GM19025 (cell line): ENCODE measurements around the gene PSEN1.
A peak's percentile ranks its signal among the peaks of the same experiment; 100 is the strongest.

ENCODE experiments used
- ATAC-seq: cut with Tn5 transposase; IDR thresholded peaks from one replicate; pipeline ENCODE4 v1.9.1; 2021; ENCODE audit warnings: mild to moderate bottlenecking, low read depth, moderate library complexity; ENCODE audit not compliant: unreplicated experiment

Gene PSEN1

DNA sequence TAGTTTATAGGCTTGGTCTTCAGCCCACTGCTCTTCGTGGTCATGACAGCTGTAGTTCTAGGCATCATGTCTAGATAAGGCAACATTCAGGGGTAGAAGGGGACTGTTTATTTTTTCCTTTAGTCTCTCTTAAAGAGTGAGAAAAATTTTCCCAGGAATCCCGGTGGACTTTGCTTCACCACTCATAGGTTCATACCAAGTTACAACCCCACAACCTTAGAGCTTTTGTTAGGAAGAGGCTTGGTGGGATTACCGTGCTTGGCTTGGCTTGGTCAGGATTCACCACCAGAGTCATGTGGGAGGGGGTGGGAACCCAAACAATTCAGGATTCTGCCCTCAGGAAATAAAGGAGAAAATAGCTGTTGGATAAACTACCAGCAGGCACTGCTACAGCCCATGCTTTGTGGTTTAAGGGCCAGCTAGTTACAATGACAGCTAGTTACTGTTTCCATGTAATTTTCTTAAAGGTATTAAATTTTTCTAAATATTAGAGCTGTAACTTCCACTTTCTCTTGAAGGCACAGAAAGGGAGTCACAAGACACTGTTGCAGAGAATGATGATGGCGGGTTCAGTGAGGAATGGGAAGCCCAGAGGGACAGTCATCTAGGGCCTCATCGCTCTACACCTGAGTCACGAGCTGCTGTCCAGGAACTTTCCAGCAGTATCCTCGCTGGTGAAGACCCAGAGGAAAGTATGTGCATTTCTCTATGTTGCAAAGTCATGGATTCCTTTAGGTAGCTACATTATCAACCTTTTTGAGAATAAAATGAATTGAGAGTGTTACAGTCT is 75.1 kb downstream of the PSEN1 start:
- no peak for ATAC-seq

DNA sequence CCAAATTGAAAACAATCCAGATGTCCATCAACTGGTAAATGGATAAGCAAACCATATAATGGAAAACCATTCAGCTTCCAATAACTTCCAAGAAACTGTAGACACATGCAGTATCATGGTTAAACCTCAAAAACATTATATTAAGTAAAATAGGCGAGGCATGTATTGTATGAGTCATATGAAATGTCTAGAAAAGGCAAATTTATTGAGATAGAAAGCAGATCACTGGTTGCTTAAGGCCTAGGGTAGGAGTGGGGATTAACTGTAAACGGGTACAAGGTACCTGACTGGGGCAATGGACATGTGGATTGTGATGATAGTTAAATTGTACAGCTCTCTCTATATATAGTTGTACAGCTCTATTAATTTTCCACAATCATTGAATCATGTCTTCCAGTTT is 79.7 kb downstream of the PSEN1 start:
- ATAC-seq: no peak

GRCh38 chr14:73217411-73217810 is 81.1 kb downstream of the PSEN1 start:
- ATAC-seq: no peak

DNA sequence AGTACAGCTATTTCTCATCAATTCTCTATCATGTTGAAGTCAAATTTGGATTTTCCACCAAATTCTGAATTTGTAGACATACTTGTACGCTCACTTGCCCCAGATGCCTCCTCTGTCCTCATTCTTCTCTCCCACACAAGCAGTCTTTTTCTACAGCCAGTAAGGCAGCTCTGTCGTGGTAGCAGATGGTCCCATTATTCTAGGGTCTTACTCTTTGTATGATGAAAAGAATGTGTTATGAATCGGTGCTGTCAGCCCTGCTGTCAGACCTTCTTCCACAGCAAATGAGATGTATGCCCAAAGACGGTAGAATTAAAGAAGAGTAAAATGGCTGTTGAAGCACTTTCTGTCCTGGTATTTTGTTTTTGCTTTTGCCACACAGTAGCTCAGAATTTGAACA is 83.8 kb downstream of the PSEN1 start:
- ATAC-seq: no peak

DNA sequence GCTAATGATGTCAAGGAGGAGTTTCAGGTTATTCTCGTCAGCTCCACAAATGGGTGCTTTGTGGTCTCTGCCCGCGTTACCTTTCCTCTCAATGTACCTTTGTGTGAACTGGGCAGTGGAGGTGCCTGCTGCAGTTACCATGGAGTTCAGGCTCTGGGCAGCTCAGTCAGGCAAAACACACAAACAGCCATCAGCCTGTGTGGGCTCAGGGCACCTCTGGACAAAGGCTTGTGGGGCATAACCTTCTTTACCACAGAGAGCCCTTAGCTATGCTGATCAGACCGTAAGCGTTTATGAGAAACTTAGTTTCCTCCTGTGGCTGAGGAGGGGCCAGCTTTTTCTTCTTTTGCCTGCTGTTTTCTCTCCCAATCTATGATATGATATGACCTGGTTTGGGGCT is 84.3 kb downstream of the PSEN1 start:
- no peak for ATAC-seq

- ATAC-seq: no peak
Observed at GRCh38 chr14:73221945-73222344, 85.6 kb downstream of the PSEN1 start.

DNA sequence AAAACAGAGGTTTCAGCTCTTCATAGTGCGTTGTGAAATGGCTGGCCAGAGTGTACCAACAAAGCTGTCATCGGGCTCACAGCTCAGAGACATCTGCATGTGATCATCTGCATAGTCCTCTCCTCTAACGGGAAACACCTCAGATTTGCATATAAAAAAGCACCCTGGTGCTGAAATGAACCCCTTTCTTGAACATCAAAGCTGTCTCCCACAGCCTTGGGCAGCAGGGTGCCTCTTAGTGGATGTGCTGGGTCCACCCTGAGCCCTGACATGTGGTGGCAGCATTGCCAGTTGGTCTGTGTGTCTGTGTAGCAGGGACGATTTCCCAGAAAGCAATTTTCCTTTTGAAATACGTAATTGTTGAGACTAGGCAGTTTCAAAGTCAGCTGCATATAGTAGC is 86.7 kb downstream of the PSEN1 start:
- peak; percentile 73 for ATAC-seq

GRCh38 chr14:73225496-73225895 is 89.2 kb downstream of the PSEN1 start:
- no peak for ATAC-seq

DNA sequence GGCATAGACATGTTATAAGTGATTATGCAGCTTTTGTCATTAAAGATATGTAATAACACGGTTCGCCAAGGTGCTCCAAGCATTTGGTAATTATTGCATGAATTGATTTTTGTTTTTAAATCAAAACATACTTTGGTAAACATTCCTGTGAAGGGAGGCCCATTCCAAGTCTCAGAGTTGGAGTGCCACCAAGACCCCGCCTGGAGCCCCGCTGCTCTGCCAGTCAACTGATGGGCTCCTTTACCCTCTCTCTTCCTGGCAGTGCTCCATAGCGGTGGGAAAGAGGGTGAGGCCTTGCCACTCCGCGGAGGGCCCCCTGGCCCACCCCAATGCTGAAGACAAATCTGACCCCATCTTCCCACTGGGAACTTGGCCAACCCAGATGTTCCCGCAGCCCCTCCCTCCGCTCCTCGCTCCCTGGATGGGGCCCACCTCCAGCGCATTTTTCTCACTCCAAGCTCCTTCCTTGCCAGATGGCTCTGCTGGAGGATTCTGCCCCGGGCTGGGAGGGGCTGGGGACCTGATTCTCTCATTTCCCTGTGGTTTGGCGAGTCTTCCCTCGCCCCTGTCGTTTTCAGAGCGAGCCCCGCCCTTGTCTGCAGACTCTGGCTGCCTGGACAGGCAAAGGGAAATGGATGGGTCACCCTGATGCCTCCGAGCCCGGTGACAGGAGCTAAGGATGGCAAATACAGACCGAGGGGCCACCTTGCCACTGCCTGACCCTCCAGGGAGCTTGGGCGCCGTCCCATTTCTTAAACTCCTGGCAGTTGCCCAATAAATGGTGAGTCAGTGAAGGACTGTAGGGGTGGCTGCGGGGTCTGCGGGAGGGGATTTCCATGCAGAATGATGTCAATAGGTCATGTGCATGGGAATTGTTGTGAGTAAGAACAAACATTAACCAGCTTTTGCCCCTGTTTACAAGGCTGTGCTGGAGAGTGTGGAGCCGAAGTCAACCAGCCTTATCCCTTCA is 91.8 kb downstream of the PSEN1 start:
- ATAC-seq: no peak

DNA sequence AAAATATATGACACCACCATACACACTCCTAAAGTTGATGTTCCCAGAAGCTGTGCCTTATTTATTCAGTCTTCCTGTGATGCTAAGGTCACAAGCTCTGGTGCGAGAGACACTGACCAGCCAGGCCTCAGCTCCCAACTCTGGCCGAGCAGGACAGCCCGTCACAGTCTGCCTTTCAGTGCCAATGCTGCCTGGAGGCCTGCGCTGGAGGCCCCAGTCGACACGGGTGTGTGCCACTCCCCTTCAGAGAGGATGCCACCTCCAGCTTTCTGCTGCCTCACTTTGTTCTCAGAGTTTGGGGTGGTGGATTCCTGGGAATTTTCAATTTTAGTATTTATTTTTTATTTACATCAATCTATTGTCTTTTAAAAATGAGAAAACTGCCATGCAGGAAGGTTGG is 93.7 kb downstream of the PSEN1 start:
- ATAC-seq: no peak

DNA sequence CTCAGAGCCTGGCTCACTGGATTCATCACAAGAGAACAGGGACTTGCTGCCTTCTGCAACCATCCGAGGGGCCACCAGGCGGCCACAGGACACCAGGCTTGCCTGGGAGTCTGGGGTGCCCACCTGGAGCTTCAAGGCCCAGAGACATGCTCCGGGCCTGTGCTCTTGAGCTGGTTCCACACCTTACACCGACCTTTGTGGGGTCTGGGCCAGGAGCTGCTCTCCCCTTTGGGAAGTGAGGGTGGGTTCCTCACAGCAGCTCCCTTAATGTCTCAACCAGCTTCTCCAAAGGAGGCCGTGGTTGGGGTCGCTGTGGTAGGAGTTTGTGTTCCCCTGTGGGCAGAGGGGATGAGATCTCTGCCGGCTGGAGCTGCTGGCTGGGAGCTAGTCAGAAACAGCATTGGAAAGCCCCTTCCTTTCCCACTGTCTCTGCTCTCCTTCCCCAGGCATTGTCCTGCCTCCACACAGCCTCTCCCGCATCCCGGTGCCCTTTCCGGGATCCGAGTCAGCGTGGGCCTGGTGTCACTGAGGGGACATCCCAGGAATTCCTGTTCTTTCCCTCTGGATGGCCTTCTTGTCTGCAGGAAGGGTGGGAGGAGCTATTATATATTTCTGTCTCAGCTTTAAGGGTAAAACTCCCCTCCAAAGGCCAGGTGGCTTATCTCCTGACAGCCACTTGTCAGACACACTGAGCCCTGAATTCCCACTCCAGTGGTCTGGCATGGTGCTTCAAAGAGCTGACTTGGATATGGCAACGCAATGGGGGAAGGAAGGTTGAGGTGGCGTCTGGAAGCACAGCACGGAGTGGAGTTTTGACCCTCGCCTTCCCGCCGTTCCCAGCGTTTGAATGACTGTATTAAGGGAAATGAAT is 95.9 kb downstream of the PSEN1 start:
- no peak for ATAC-seq

DNA sequence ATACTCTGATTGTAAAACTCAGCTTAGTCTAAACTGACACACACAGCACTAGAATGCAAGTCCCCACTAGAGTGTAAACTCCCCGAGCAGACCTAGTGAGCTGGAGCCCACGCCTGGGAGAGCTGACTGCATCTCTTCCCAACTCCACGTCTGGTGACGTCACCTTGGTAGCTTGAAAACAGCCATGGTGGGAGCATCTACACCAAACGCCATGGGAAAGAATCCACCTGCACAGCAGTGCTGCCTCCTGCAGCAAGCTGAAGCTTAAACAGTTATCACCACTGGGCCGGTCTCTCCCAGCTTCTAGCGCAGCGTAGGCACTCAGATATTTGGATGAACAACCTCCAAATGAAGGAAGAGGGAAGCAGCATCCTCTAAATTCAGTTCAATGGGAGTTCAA is 96.7 kb downstream of the PSEN1 start:
- ATAC-seq: no peak

DNA sequence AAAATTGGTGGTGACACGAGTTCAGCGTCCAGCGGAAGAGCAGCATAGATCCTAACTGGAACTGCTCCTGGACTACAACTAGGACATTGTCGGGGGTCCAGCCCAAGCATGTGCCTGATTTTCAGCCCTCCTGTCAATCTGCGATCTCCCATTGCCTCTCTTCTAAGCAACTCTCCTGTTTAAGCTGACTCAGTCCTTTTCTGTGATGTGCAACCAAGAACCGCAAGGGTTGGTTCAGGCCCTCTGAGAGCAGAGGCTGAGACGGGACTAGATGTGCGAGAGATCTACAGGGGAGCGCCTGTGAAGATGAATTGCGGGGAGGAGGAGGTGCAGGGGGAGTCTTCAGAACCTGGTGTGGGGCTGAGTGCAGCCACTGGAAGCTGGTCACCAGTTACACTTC is 97.3 kb downstream of the PSEN1 start:
- ATAC-seq: no peak

- ATAC-seq: no peak
Observed at GRCh38 chr14:73234029-73234428, 97.7 kb downstream of the PSEN1 start.

- no peak for ATAC-seq
Observed at GRCh38 chr14:73234586-73235394, 98.5 kb downstream of the PSEN1 start.

GRCh38 chr14:73235531-73236155 is 99.3 kb downstream of the PSEN1 start:
- no peak for ATAC-seq

GRCh38 chr14:73236157-73236556 is 99.8 kb downstream of the PSEN1 start:
- no peak for ATAC-seq

- no peak for ATAC-seq
Observed at GRCh38 chr14:73236752-73237218, 100.5 kb downstream of the PSEN1 start.

DNA sequence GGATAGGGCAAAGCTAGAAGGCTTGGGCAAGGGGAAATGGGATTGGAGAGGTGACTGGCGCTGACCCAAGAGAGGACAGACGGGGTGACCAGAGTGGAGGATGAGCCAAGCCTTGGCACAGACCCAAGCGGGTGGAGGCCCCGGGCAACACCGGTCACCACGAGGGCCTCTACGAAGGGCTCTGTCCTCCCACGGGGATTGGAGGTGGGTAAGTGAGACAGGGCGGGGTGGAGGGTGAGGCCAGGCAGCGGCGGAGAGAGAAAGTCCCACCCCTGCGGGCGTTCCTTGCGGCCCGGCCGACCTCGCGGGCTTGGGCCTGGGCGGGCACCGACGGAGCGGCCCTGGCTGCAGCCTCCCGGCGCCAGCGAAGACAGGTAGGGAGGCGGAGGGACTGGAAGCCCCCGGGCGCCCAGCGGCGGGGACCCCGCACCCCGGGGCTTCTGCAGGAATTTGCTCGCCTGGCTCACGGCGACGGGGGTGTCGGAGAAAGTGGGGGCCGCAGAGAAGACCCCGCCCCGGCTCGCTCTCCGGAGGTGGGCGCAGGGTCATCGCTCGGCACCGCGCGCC is 101.0 kb downstream of the PSEN1 start, which contains the start of gene PAPLN:
Gene PAPLN, plus strand, starts transcription at position 288 of the 567 bp plus-strand sequence. CDS start 2,273 bp downstream, outside the sequence.
- peak; percentile 49 for ATAC-seq
